Ishikawa (cell line): ENCODE results near the gene DCDC2.

Experiments
- CEBPB ChIP-seq: IDR thresholded peaks from 2 replicates; pipeline ENCODE4 v1.6.1; 2012
- CREB1 ChIP-seq: IDR thresholded peaks from 2 replicates; pipeline ENCODE4 v1.6.1; 2012; ENCODE audit warnings: low read depth
- EGR1 ChIP-seq: IDR thresholded peaks from 2 replicates; pipeline ENCODE4 v1.6.1; 2012
- EP300 ChIP-seq: IDR thresholded peaks from 2 replicates; pipeline ENCODE4 v1.6.1; 2012; ENCODE audit warnings: borderline replicate concordance
- FOXM1 ChIP-seq: IDR thresholded peaks from 2 replicates; pipeline ENCODE4 v1.6.1; 2012; ENCODE audit warnings: low read depth, borderline replicate concordance
- MAX ChIP-seq: IDR thresholded peaks from 2 replicates; pipeline ENCODE4 v1.6.1; 2012
- NFIC ChIP-seq: IDR thresholded peaks from 2 replicates; pipeline ENCODE4 v1.6.1; 2012
- RAD21 ChIP-seq: IDR thresholded peaks from 2 replicates; pipeline ENCODE4 v1.6.1; 2012; ENCODE audit warnings: low read depth
- REST ChIP-seq: IDR thresholded peaks from 2 replicates; pipeline ENCODE4 v1.6.1; 2012; ENCODE audit warnings: low read depth, mild to moderate bottlenecking
- TAF1 ChIP-seq: IDR thresholded peaks from 2 replicates; pipeline ENCODE4 v1.6.1; 2012; ENCODE audit warnings: low read depth, mild to moderate bottlenecking
- TCF12 ChIP-seq: IDR thresholded peaks from 2 replicates; pipeline ENCODE4 v1.6.1; 2012; ENCODE audit warnings: low read depth
- TEAD4 ChIP-seq: IDR thresholded peaks from 2 replicates; pipeline ENCODE4 v1.6.1; 2012
- USF1 ChIP-seq: IDR thresholded peaks from 2 replicates; pipeline ENCODE4 v1.6.1; 2012
- YY1 ChIP-seq: IDR thresholded peaks from 2 replicates; pipeline ENCODE4 v1.6.1; 2012; ENCODE audit warnings: low read depth
- ZBTB7A ChIP-seq: IDR thresholded peaks from 2 replicates; pipeline ENCODE4 v1.6.1; 2012; ENCODE audit warnings: low read depth

The DCDC2 gene

GRCh38 chr6:24245275-24245674 is 112.6 kb downstream of the DCDC2 start:
- TF ChIP-seq MAX (no peak), FOXM1 (no peak), RAD21 (no peak), CEBPB (no peak), TCF12 (no peak), YY1 (no peak), EP300 (no peak), EGR1 (no peak), USF1 (no peak), TEAD4 (no peak), CREB1 (no peak), REST (no peak), ZBTB7A (no peak)

DNA sequence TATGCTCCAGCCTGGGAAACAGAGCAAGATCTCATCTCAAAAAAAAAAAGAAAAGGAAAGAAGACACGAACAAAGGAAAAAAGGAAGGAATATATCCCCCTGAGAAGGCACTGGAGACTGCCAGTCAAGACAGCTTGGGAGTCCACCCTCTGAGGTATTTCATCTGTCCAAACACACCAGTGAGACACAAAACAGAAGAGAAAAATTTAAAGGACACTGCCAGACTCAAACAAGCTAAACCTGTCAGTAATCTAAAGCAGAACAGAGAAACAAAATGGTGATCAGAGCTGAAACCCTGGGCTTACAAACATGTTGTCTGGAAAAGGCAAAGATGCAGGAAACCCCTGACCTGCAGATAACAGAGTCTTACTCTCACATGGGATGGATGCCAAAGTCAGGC is 114.9 kb downstream of the DCDC2 start:
- no peak for TF ChIP-seq EP300
- no peak for TF ChIP-seq USF1
- no peak for TF ChIP-seq FOXM1
- TF ChIP-seq CREB1, result no peak
- TF ChIP-seq CEBPB, result no peak
- no peak for TF ChIP-seq EGR1
- TF ChIP-seq TAF1, result no peak
- TF ChIP-seq ZBTB7A, result no peak
- TF ChIP-seq TEAD4, result no peak
- no peak for TF ChIP-seq NFIC

DNA sequence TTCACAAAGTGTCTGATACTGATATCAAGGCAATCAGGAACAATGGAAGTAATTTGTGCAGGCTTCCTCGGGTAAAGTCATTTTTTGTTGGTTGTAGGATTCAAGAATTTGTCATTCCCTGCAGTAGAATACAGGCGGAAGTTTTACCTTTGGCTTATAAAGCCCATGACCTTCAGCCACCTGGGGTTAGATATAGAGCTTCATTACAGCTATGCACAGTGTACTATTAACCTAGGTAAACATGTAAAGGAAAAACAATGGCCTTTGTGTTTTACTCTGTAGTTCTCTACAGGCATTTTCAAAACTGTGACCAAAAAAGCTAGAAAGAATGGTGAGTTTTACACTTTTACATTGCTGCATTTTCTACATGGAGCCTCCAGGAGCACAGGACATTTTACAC is 116.9 kb downstream of the DCDC2 start:
- TF ChIP-seq REST, result no peak

DNA sequence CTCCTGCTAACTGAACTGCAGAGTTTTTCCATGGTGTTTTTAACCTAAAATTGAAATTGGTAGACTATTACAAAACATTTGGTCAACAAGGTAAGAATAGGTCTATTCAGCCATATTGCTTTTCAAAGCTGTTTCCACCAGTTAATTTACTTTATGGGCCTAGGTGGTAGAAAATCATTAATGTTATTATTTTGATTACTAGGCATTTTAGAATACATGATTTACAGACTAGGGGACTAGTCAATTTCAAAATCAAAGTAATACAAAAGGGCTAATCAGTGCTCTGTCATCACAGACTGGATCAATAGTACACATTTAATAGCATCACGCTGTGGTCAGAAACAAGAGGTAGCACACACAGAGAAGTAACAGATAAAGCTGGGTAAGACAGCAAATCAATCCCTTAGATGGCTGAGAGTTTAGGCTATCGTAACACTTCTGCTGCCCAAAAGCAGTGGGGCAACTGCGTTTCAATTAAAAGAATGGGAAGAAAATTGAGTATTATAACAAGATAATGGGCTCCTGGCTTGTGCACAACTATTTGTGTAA is 117.4 kb downstream of the DCDC2 start:
- TF ChIP-seq TAF1 (no peak), YY1 (no peak), NFIC (no peak), CREB1 (no peak), TEAD4 (no peak), REST (no peak)

GRCh38 chr6:24238700-24239099 is 119.2 kb downstream of the DCDC2 start:
- TF ChIP-seq TCF12 (no peak), YY1 (no peak), TEAD4 (no peak)

GRCh38 chr6:24233813-24234442 is 123.9 kb downstream of the DCDC2 start:
- TF ChIP-seq TEAD4, result no peak
